Endothelial cell (in vitro differentiated cells): ENCODE measurements around the gene PRPF31. TPM values are rescaled to one million over a fixed set of nuclear protein-coding genes. Genes with fewer than 3 reads are reported as not detected.

Source experiments
- DNase-seq: peaks from one replicate; pipeline ENCODE4 v3.0.0; 2021; ENCODE audit warnings: low spot score
- H3K27ac Mint-ChIP-seq: one replicate; pipeline ENCODE4 v1.8.0; 2021; ENCODE audit warnings: mixed read lengths, inconsistent platforms; ENCODE audit not compliant: unreplicated experiment
- H3K27me3 Mint-ChIP-seq: one replicate; pipeline ENCODE4 v1.8.0; 2021; ENCODE audit warnings: mild to moderate bottlenecking, moderate library complexity, mixed read lengths, inconsistent platforms; ENCODE audit not compliant: unreplicated experiment
- H3K36me3 Mint-ChIP-seq: one replicate; pipeline ENCODE4 v1.8.0; 2021; ENCODE audit warnings: mild to moderate bottlenecking, low read depth, mixed read lengths, inconsistent platforms; ENCODE audit not compliant: unreplicated experiment
- H3K4me1 Mint-ChIP-seq: one replicate; pipeline ENCODE4 v1.8.0; 2021; ENCODE audit warnings: mild to moderate bottlenecking, mixed read lengths, inconsistent platforms; ENCODE audit not compliant: unreplicated experiment
- H3K4me3 Mint-ChIP-seq: one replicate; pipeline ENCODE4 v1.8.0; 2021; ENCODE audit warnings: mild to moderate bottlenecking, mixed read lengths, inconsistent platforms; ENCODE audit not compliant: unreplicated experiment
- H3K9me3 Mint-ChIP-seq: one replicate; pipeline ENCODE4 v1.8.0; 2021; ENCODE audit warnings: mixed read lengths, inconsistent platforms; ENCODE audit not compliant: unreplicated experiment
- long read RNA-seq: library from polyadenylated mRNA; unstranded; transcript quantifications from one replicate; pipeline ENCODE4 v2.0.0, GENCODE V29; 2020; ENCODE audit not compliant: unreplicated experiment
- total RNA-seq: library from RNA; stranded (reverse); fragmentation: NEBNext Ultra II Directional; extraction: Animal tissue kit (Norgen Biotek cat#: 25700); gene quantifications from one replicate; pipeline ENCODE4 v1.2.1, GENCODE V29; 2021; ENCODE audit not compliant: unreplicated experiment
- TF ChIP-seq, protein P1 (sequence below): fragments of 200-600 bp; sonication (generic); IDR thresholded peaks from one replicate; pipeline ENCODE4 v1.5.0; 2021; ENCODE audit warnings: antibody characterized with exemption; ENCODE audit not compliant: unreplicated experiment

The PRPF31 gene
- 71.7 TPM for total RNA-seq
- long read RNA-seq, transcript PRPF31-201 (14 exons, 2,126 nt), result major isoform, 62 of 100 reads
- long read RNA-seq, partial matches to known transcripts, result 20 of 100 reads
- long read RNA-seq, other reads (novel, unspliced or antisense), result 18 of 100 reads

DNA sequence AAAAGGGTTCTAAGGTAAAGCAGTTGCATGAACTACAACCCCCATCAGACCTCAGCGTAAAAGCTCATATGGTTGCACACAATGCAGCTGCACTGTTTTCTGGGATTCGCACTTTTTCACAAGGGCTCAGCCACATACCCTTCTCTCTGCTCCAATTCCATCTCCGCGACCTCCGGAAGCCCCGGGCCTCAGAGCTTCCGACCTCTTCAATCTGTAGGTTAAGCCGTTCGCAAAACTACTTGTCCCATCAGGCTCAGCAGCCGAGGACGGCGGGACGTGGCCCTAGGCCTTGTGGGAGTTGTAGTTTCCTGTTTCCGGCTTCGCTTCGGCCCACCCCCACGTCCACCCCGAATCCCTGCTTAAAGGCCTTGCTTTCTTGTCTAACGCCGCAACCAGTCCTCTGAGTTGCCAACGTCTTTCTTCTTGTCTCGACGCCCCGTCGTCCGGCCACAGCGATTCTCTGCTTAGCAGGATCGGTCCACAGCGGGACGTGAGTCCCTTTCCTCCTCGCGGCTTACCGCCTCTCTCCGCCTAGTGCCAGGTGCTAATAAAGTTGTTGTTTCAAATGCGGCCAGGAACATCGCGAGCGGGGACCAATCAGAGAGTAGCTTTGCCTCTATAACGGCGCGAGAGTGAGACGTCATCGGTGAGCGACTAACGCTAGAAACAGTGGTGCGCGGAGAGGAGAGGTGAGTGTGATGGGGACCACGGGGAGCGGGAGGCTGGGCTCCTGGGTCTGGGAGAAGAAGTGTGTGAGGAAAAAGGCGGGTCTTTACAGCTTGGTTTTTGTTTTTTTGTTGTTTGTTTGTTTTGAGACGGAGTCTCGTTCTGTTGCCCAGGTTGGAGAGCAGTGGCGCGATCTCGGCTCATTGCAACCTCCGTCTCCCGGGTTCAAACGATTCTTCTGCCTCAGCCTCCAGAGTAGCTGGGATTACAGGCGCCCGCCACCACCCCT lies at the start of gene PRPF31, which contains the start of gene TFPT:
Gene PRPF31, plus strand, starts transcription at position 646 of the 955 bp plus-strand sequence. CDS start 2,525 bp downstream, outside the sequence.
Gene TFPT, minus strand, starts transcription at position 549 of the 955 bp plus-strand sequence. Its CDS starts 388 bp downstream, at position 161.
- Mint-ChIP-seq H3K27me3 (peaks cover 19% of the 10 kb centered on the region), H3K9me3 (no peaks in the 10 kb centered on the region), H3K4me1 (peaks cover 25% of the 10 kb centered on the region), H3K4me3 (peak within 1 kb of the TSS; percentile 99), H3K36me3 (peaks cover 31% of the 10 kb centered on the region), H3K27ac (peak within 1 kb of the TSS; percentile 92)
- TF ChIP-seq, protein P1, sequence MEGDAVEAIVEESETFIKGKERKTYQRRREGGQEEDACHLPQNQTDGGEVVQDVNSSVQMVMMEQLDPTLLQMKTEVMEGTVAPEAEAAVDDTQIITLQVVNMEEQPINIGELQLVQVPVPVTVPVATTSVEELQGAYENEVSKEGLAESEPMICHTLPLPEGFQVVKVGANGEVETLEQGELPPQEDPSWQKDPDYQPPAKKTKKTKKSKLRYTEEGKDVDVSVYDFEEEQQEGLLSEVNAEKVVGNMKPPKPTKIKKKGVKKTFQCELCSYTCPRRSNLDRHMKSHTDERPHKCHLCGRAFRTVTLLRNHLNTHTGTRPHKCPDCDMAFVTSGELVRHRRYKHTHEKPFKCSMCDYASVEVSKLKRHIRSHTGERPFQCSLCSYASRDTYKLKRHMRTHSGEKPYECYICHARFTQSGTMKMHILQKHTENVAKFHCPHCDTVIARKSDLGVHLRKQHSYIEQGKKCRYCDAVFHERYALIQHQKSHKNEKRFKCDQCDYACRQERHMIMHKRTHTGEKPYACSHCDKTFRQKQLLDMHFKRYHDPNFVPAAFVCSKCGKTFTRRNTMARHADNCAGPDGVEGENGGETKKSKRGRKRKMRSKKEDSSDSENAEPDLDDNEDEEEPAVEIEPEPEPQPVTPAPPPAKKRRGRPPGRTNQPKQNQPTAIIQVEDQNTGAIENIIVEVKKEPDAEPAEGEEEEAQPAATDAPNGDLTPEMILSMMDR, result no peak
- DNase-seq, result peak; percentile 88

DNA sequence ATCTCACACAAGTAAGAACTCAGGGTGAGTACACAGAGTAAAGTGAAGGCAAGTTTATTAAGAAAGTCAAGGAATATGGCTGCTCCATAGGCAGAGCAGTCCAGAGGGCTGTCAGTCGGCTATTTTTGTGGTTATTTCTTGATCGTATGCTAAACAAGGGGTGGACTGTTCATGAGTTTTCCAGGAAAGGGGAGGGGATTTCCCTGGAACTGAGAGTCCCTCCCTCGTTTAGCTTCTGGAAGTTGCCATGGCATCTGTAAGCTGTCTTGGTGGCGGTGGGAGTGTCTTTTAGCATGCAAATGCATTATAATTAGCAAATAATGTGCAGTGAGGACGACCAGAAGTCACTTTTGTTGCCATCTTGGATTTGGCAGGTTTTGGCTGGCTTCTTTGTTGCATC lies 46.1 kb upstream of the PRPF31 start:
- no peak for DNase-seq
- no peak overlapping the region for H3K4me3 Mint-ChIP-seq
- no peaks in the 10 kb centered on the region for H3K4me1 Mint-ChIP-seq
- peaks cover 3% of the 10 kb centered on the region for H3K36me3 Mint-ChIP-seq
- H3K9me3 Mint-ChIP-seq, result no peaks in the 10 kb centered on the region
- TF ChIP-seq, protein P1, result no peak
- no peak overlapping the region for H3K27ac Mint-ChIP-seq
- H3K27me3 Mint-ChIP-seq, result peaks cover 4% of the 10 kb centered on the region

DNA sequence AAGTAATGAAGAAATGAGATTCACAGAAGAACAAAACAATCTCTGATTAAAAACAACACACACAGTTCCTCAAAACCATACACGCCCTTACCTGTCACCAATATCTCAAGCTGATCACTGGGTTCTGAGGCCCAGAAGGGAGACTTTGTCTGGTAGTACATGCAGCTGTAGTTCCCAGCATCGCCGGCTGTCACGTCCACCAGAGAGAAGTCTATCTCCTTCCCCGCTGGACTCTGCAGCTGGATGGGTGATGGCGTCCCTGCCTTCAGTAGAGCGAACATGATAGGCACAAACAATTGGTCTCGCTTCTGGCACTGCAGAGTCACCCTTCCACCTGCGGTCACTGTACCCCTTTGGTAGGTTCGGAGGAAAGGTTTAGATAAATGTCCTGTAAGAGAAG lies 41.7 kb upstream of the PRPF31 start:
- H3K27ac Mint-ChIP-seq, result no peak overlapping the region
- DNase-seq, result no peak
- no peaks in the 10 kb centered on the region for H3K9me3 Mint-ChIP-seq
- peaks cover 6% of the 10 kb centered on the region for H3K36me3 Mint-ChIP-seq
- no peaks in the 10 kb centered on the region for H3K4me1 Mint-ChIP-seq
- H3K4me3 Mint-ChIP-seq, result no peak overlapping the region
- H3K27me3 Mint-ChIP-seq, result peaks cover 6% of the 10 kb centered on the region
- TF ChIP-seq, protein P1, result no peak

DNA sequence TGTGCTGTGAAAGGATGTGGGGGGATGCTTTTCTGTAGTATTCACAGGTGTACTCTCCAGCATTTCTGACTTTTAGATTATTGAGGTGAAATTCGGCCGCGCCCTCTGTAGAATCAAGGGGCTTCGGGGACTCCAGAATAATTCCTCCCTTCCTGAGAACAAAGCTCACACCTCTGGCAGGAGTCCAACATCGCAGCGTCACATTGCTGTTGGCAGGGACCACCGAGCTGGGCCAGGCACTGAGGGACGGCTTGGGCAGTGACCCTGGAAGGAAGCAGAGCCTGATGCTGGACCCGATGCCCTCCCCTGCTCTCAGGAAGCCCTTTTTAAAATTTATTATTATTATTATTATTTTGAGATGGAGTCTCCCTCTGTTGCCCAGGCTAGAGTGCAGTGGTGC lies 40.7 kb upstream of the PRPF31 start:
- H3K27me3 Mint-ChIP-seq, result peaks cover 6% of the 10 kb centered on the region
- TF ChIP-seq, protein P1, result no peak
- H3K27ac Mint-ChIP-seq, result no peak overlapping the region

DNA sequence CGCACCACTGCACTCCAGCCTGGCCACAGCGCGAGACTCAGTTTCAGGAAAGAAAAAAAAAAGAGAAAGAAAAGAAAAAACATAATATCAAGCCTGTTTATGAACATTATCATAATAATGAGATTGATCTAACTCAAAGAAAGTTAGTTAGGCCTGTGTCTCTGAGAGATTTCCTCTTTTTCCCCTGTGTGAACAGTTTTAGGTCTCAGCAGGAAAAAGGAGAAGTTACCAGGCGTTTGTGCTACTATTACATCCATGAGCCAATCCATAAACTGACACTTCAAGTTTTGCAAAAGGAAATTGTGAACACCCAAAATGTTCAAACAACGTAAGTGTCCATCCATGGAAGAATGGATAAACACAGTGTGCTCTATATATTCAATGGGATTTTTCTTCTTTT lies 38.2 kb upstream of the PRPF31 start:
- H3K4me1 Mint-ChIP-seq, result no peaks in the 10 kb centered on the region
- DNase-seq, result no peak
- H3K9me3 Mint-ChIP-seq, result no peaks in the 10 kb centered on the region
- peaks cover 4% of the 10 kb centered on the region for H3K36me3 Mint-ChIP-seq
- TF ChIP-seq, protein P1, result no peak
- H3K27me3 Mint-ChIP-seq, result peaks cover 4% of the 10 kb centered on the region
- no peak overlapping the region for H3K27ac Mint-ChIP-seq
- H3K4me3 Mint-ChIP-seq, result no peak overlapping the region

More for the DNA sequence above, 40.7 kb upstream of the PRPF31 start:
- H3K36me3 Mint-ChIP-seq, result peaks cover 4% of the 10 kb centered on the region
- H3K4me3 Mint-ChIP-seq, result peak overlapping the region; percentile 59
- DNase-seq, result no peak
- no peaks in the 10 kb centered on the region for H3K9me3 Mint-ChIP-seq
- H3K4me1 Mint-ChIP-seq, result no peaks in the 10 kb centered on the region
